Duodenal mucosa (tissue), 2 donors: ENCODE results near the gene TNS1.

ENCODE experiments used
- H3K27ac ChIP-seq: one replicate; pipeline ENCODE4 v1.7.0; 2013; ENCODE audit warnings: low read depth, low read length
- H3K27me3 ChIP-seq, 2 donors: one replicate each; pipeline ENCODE4 v1.7.0; 2013; ENCODE audit warnings: low read length in 2 of 2, control low read depth in 1 of 2; ENCODE audit not compliant: insufficient read depth in 2 of 2, control insufficient read depth in 1 of 2
- H3K36me3 ChIP-seq, 2 donors: one replicate each; pipeline ENCODE4 v1.7.0; 2013; ENCODE audit warnings: low read length in 2 of 2, control low read depth in 1 of 2; ENCODE audit not compliant: insufficient read depth in 2 of 2, control insufficient read depth in 1 of 2
- H3K4me1 ChIP-seq, 2 donors: one replicate each; pipeline ENCODE4 v1.7.0; 2013; ENCODE audit warnings: low read length in 2 of 2, control low read depth in 1 of 2; ENCODE audit not compliant: insufficient read depth in 2 of 2, control insufficient read depth in 1 of 2
- H3K4me3 ChIP-seq, 2 donors: one replicate each; pipeline ENCODE4 v1.7.0; 2013; ENCODE audit warnings: low read length in 2 of 2, low read depth in 1 of 2
- H3K9ac ChIP-seq, 2 donors: one replicate each; pipeline ENCODE4 v1.7.0; 2013; ENCODE audit warnings: low read length in 2 of 2, low read depth in 1 of 2
- H3K9me3 ChIP-seq, 2 donors: one replicate each; pipeline ENCODE4 v1.7.0; 2013; ENCODE audit warnings: low read length in 2 of 2, control low read depth in 1 of 2; ENCODE audit not compliant: control insufficient read depth in 1 of 2

The TNS1 gene

DNA sequence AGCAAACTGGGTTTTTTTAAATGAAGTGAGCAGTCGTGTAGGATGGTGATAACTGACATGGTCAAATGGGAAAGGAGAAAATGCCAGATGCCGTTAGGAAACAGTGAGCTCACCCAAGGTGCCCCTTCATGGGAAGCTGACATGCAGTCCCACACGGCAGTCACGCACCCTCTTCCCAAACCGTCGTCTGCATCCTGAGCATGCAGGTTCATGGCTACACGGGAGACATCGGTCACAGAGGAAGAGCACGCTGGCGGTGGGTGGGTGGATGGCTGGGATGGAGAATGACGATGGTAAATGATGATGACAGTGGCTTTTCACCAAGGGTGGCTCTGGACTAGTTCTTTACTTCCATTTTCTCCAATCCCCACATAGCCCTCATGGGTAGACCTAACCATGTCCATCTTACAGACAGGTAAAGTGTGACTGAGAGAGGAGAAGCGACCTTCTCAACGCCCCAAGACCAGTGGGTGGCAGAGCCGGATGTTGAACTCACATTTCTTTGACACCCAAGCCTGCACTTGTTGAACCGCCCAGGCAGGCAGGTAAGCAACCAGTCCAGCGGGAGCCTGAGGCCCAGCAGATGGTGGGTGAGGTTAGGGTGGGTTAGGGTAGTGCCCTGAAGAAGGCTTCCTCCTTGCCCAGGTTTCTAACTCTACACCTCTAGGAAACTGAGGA, 44.5 kb downstream of the TNS1 start:
- Histone ChIP-seq H3K4me1 (peaks cover 6 to 9% of the 10 kb centered on the region in 2 donors), H3K9me3 (no peaks in the 10 kb centered on the region), H3K36me3 (no peaks in the 10 kb centered on the region), H3K27me3 (no peaks in the 10 kb centered on the region), H3K27ac (no peak overlapping the region), H3K4me3 (no peak overlapping the region), H3K9ac (no peak overlapping the region)

DNA sequence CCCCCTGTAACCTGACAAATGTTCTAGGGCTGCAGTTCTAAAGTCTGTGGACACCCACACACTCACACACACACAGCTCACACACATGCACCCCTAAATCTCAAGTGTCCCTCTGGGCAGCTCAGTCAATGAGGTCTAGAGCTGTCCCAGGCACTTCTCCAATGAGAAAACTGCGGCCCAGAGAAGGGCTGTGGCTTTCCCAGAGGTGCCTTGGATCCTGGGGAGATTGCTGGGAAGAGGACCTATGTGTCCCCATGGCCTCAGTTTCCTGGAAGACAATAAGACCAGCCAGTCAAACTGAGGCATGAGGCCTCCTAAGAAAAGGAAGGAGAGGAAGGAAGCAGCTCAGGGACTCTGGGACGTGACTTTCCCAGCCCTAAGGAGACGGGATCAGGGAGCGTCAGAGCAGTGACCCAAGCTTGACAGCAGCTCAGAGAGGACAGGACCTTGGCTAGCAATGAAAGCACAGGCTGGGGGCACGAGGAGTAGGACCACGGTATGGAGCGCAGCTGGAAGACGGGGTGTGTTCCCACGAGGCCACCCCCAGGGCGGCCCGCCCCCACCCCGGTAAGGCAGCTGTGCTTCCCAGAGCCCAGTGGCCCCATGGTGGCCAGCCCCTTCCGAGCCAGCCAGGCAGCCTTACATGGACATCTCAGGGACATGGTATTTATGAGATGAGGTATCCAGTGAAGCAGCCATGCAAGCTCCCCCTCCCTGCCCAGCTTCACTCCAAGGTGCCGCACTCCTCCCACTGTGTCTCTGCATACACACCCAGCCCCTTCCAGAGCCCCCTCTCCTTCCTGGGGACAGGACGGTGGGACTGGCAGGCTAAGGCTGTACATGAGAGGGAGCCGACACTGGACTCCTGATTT, 46.0 kb downstream of the TNS1 start:
- Histone ChIP-seq H3K9me3 (no peaks in the 10 kb centered on the region), H3K27ac (peak overlapping the region; percentile 30), H3K9ac (no peak overlapping the region), H3K4me3 (no peak overlapping the region), H3K27me3 (no peaks in the 10 kb centered on the region), H3K4me1 (peaks cover 6 to 9% of the 10 kb centered on the region in 2 donors), H3K36me3 (no peaks in the 10 kb centered on the region)

DNA sequence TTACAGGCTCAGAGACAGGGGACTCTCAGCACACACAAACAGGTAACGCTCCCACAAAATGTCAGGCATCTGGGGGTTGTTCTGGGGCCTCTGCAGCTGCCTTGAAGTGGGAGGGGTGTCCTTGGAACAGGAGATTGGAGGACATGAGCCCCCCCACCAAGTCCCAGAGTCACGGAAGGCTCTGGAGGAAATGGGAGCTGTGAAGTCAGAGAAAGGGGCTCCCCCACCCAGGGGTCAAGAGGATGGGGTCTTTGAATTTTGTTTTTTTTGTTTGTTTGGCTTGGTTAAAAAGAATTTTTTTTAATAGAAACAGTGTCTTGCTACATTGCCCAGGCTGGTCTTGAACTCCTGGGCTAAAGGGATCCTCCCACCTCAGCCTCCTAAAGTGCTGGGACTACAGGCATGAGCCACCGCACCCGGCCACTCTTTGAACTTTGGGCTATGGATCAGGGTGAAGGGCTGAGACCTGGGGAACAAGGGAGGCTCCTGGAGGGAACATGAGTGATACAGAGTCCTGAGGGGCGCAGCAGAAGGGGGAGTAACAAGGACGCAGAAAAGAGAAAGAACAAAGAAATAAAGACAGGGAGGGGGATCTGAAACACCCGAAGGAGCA, 46.8 kb downstream of the TNS1 start:
- Histone ChIP-seq H3K27ac (no peak overlapping the region), H3K36me3 (no peaks in the 10 kb centered on the region), H3K4me3 (no peak overlapping the region), H3K27me3 (no peaks in the 10 kb centered on the region), H3K9me3 (no peaks in the 10 kb centered on the region), H3K9ac (no peak overlapping the region), H3K4me1 (peaks cover 6 to 9% of the 10 kb centered on the region in 2 donors)

DNA sequence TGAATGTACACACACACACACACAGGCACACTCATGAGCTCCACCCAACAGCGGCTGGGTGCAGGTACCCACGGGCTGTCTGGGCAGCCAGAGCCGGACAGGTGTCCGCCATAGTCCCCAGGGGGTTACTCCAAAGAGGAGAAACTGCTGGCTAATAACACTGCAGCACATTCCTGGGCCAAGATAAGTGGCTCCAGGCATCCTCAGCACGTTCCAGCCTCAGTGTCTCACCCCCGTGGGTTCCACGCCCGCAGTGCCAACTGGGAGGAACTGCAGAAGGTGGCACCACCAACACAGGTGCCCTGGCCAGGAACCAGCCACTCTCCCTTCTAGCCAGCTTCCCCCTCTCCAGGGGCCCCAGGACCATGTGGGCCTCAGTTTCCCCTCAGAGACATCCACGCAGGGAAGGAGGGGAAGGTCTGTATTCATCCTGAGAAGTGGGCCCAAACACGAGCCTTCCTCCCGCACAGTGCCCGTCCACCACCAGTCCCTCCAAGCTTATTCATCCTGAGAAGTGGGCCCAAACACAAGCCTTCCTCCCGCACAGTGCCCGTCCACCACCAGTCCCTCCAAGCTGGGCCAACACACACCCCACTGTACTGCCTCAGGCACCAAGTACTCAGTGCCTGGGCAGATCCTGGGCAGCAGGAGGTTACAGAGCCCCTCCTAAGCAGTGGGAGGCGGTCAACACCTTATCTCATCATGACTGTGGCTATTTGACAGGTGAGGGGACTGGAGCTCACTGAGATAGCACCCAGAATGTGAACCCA, 47.6 kb downstream of the TNS1 start:
- Histone ChIP-seq H3K4me3 (no peak overlapping the region), H3K36me3 (no peaks in the 10 kb centered on the region), H3K9ac (no peak overlapping the region), H3K27ac (no peak overlapping the region), H3K27me3 (no peaks in the 10 kb centered on the region), H3K4me1 (peaks cover 9 to 13% of the 10 kb centered on the region in 2 donors), H3K9me3 (no peaks in the 10 kb centered on the region)

DNA sequence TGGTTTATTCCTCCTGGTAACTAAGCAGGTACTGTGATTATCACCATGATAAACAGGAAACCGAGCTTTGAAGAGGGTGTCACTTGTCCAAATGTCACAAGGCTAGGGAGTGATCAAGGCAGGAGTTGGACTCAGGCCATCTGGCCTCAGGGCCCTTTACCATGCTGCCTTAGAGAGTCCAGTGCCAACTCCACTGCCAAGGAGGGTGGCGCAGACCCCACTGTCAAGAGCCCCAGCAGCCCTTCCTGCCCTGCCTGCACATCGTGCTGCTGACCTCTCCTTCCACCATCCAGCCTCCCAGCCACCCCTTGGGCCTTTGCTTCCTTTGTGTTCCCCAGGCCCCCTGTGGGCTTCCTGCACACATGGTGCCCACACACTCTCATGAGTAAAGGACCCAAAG, 48.3 kb downstream of the TNS1 start:
- H3K4me1 ChIP-seq, result peaks cover 9 to 13% of the 10 kb centered on the region in 2 donors
- no peaks in the 10 kb centered on the region for H3K27me3 ChIP-seq
- no peak overlapping the region for H3K4me3 ChIP-seq
- no peak overlapping the region for H3K27ac ChIP-seq
- no peak overlapping the region for H3K9ac ChIP-seq
- no peaks in the 10 kb centered on the region for H3K9me3 ChIP-seq
- no peaks in the 10 kb centered on the region for H3K36me3 ChIP-seq

DNA sequence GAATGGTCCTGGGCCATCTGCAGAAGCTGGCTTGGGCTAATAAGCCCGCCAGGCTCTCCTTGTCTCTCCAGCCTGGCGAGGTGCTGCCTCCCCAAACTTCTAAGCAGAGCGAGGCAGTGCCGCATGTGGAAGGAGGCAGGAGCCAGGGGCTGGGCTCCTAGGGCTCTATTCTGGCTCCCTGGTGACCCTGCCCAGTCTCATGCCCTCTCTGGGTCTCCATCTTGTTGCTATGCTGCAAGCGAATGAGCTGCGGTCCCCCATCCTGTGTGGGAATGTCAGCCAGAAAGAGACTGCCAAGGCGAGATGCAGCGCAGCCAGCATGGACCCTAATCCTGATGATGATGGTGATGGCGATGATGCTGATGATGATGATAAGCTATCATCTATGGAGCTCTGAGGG, 48.7 kb downstream of the TNS1 start:
- Histone ChIP-seq H3K27me3 (no peaks in the 10 kb centered on the region), H3K4me3 (no peak overlapping the region), H3K36me3 (no peaks in the 10 kb centered on the region), H3K4me1 (peaks cover 9 to 13% of the 10 kb centered on the region in 2 donors), H3K9ac (no peak overlapping the region), H3K27ac (peak overlapping the region; percentile 77), H3K9me3 (no peaks in the 10 kb centered on the region)

DNA sequence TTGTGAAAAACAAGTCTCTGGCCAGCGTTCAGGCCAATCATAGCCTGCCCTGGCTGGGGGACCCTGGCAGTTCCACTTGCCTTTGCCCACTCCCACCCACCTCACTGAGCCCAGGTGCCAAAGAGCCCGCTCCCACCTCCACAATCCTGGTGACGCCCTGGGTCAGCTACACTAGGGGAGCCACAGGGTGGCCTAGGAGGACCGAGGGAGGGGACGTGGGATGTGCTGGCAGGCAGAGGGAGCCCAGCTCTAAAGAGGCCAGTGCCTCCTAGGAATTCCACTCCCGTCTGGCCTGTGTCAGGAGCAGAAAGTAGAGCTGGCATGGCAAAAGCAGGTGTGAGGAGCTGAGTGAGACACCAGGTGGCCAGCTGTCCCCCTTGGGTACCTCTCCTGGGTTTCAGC, 49.3 kb downstream of the TNS1 start:
- H3K27ac ChIP-seq, result peak overlapping the region; percentile 77
- H3K4me3 ChIP-seq, result no peak overlapping the region
- H3K27me3 ChIP-seq, result no peaks in the 10 kb centered on the region
- no peaks in the 10 kb centered on the region for H3K9me3 ChIP-seq
- no peaks in the 10 kb centered on the region for H3K36me3 ChIP-seq
- H3K4me1 ChIP-seq, result peaks cover 9 to 13% of the 10 kb centered on the region in 2 donors
- no peak overlapping the region for H3K9ac ChIP-seq

DNA sequence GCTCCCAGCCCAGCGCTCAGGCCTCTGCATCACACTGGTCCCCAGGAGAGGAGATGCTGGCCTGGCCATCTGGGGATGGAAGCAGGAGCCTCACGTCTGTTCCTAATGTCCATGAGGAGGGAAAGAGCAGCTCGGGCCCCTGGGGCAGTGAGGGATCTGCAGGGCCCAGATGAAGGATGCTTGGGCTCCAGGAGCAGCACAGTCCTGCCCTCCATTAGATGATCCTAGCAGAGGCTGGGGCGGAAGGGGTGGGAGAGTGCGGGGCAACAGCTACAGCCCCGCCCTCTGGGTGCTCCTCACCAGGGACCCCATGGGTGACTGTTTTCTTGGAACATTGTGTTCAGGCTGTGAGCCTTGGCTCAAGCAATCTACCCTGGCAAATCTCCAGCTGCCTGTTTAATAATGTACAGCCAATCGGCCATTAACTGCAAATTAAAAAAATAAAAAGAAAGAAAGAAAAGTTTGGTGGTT, 49.7 kb downstream of the TNS1 start:
- H3K9ac ChIP-seq, result no peak overlapping the region
- no peaks in the 10 kb centered on the region for H3K9me3 ChIP-seq
- H3K27me3 ChIP-seq, result no peaks in the 10 kb centered on the region
- peak overlapping the region; percentile 30 for H3K27ac ChIP-seq
- peaks cover 9 to 13% of the 10 kb centered on the region in 2 donors for H3K4me1 ChIP-seq
- no peak overlapping the region for H3K4me3 ChIP-seq
- no peaks in the 10 kb centered on the region for H3K36me3 ChIP-seq

DNA sequence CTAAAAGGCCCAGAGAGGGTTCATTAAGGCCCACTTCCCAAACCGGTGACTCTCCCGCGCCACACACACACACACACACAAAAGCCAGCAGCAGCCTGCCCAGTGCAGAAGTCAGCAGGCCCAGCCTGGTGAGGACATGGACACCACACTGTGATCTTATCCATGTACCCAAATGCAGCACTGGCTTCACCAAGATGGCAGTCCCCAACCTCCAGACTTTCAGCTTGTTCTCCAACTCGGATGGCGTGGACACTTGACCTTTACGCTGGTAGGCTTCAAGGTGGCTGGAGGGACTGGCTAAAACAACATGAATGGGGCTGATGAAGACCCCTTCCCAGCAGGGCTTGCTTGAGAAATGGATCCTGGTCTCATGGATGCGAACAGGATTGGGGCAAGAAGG, 50.4 kb downstream of the TNS1 start:
- H3K9ac ChIP-seq, result no peak overlapping the region
- H3K9me3 ChIP-seq, result no peaks in the 10 kb centered on the region
- H3K27ac ChIP-seq, result no peak overlapping the region
- H3K36me3 ChIP-seq, result no peaks in the 10 kb centered on the region
- H3K27me3 ChIP-seq, result no peaks in the 10 kb centered on the region
- H3K4me1 ChIP-seq, result peaks cover 9 to 13% of the 10 kb centered on the region in 2 donors
- no peak overlapping the region for H3K4me3 ChIP-seq
